Central memory CD8-positive, alpha-beta T cell (primary cell): ENCODE measurements around the gene B4GALNT3.

Experiments used
- ATAC-seq: fragments of 150-1000 bp; cut with Tn5 transposase; replicated peaks from 2 replicates; pipeline ENCODE4 v1.10.0; 2022; ENCODE audit warnings: mild to moderate bottlenecking, moderate FRiP score, moderate number of reproducible peaks; ENCODE audit not compliant: poor library complexity, severe bottlenecking; ENCODE audit errors: extremely low read depth
- DNase-seq, 2 donors: peaks; one replicate each; pipeline ENCODE4 v3.0.0; 2021; ENCODE audit warnings: low spot score in 2 of 2
- H3K27ac Mint-ChIP-seq: one replicate; pipeline ENCODE4 v1.8.0; 2022; ENCODE audit warnings: low read depth, mild to moderate bottlenecking, moderate library complexity, mixed read lengths
- H3K27me3 Mint-ChIP-seq: one replicate; pipeline ENCODE4 v1.8.0; 2022; ENCODE audit warnings: mixed read lengths
- H3K36me3 Mint-ChIP-seq: one replicate; pipeline ENCODE4 v1.8.0; 2022; ENCODE audit warnings: mild to moderate bottlenecking, moderate library complexity, mixed read lengths; ENCODE audit not compliant: insufficient read depth
- H3K4me1 Mint-ChIP-seq: one replicate; pipeline ENCODE4 v1.8.0; 2022; ENCODE audit warnings: mixed read lengths
- H3K4me3 Mint-ChIP-seq: one replicate; pipeline ENCODE4 v1.8.0; 2022; ENCODE audit warnings: mild to moderate bottlenecking, moderate library complexity, mixed read lengths
- H3K9me3 Mint-ChIP-seq: one replicate; pipeline ENCODE4 v1.8.0; 2022; ENCODE audit warnings: mixed read lengths

B4GALNT3 gene

GRCh38 chr12:561391-561705 lies 101.6 kb downstream of the B4GALNT3 start:
- no peaks in the 10 kb centered on the region for H3K9me3 Mint-ChIP-seq
- H3K4me1 Mint-ChIP-seq, result peaks cover 63% of the 10 kb centered on the region
- no peak overlapping the region for H3K4me3 Mint-ChIP-seq
- peak overlapping the region; percentile 93 for H3K27ac Mint-ChIP-seq
- no peaks in the 10 kb centered on the region for H3K27me3 Mint-ChIP-seq
- H3K36me3 Mint-ChIP-seq, result peaks cover 28% of the 10 kb centered on the region
- no peak for DNase-seq
- no peak for ATAC-seq

- H3K27me3 Mint-ChIP-seq, result no peaks in the 10 kb centered on the region
- DNase-seq (no peak), ATAC-seq (no peak)
- peaks cover 67% of the 10 kb centered on the region for H3K4me1 Mint-ChIP-seq
- H3K4me3 Mint-ChIP-seq, result peak overlapping the region; percentile 77
- no peaks in the 10 kb centered on the region for H3K9me3 Mint-ChIP-seq
- peak overlapping the region; percentile 93 for H3K27ac Mint-ChIP-seq
- H3K36me3 Mint-ChIP-seq, result peaks cover 27% of the 10 kb centered on the region
These were observed 102.3 kb downstream of the B4GALNT3 start for GRCh38 chr12:561908-562593.

GRCh38 chr12:562634-563033 lies 102.9 kb downstream of the B4GALNT3 start:
- Mint-ChIP-seq H3K27ac (peak overlapping the region; percentile 93), H3K4me3 (peak overlapping the region; percentile 77), H3K36me3 (peaks cover 23% of the 10 kb centered on the region), H3K27me3 (no peaks in the 10 kb centered on the region), H3K9me3 (no peaks in the 10 kb centered on the region), H3K4me1 (peaks cover 66% of the 10 kb centered on the region)
- ATAC-seq, result peak; percentile 31
- no peak for DNase-seq

- peaks cover 23% of the 10 kb centered on the region for H3K36me3 Mint-ChIP-seq
- H3K9me3 Mint-ChIP-seq, result no peaks in the 10 kb centered on the region
- peaks cover 70% of the 10 kb centered on the region for H3K4me1 Mint-ChIP-seq
- peak; percentile 95 for ATAC-seq
- peak; percentile 33 to 69 for DNase-seq
- H3K4me3 Mint-ChIP-seq, result peak overlapping the region; percentile 77
- peak overlapping the region; percentile 93 for H3K27ac Mint-ChIP-seq
- H3K27me3 Mint-ChIP-seq, result no peaks in the 10 kb centered on the region
These were observed 103.6 kb downstream of the B4GALNT3 start for GRCh38 chr12:563250-563781.

GRCh38 chr12:563787-564298 lies 104.1 kb downstream of the B4GALNT3 start:
- DNase-seq (no peak), ATAC-seq (peak; percentile 25)
- Mint-ChIP-seq H3K4me3 (peak overlapping the region; percentile 77), H3K9me3 (no peaks in the 10 kb centered on the region), H3K27me3 (no peaks in the 10 kb centered on the region), H3K36me3 (peaks cover 20% of the 10 kb centered on the region), H3K4me1 (peaks cover 73% of the 10 kb centered on the region), H3K27ac (peak overlapping the region; percentile 93)

GRCh38 chr12:565161-565560 lies 105.4 kb downstream of the B4GALNT3 start:
- DNase-seq (no peak), ATAC-seq (no peak)
- Mint-ChIP-seq H3K27ac (peak overlapping the region; percentile 93), H3K4me1 (peaks cover 73% of the 10 kb centered on the region), H3K36me3 (peaks cover 15% of the 10 kb centered on the region), H3K9me3 (no peaks in the 10 kb centered on the region), H3K4me3 (peak overlapping the region; percentile 77), H3K27me3 (no peaks in the 10 kb centered on the region)

- Mint-ChIP-seq H3K4me1 (peaks cover 69% of the 10 kb centered on the region), H3K4me3 (peak overlapping the region; percentile 77), H3K27ac (peak overlapping the region; percentile 93), H3K9me3 (no peaks in the 10 kb centered on the region), H3K36me3 (peaks cover 13% of the 10 kb centered on the region), H3K27me3 (no peaks in the 10 kb centered on the region)
- ATAC-seq (no peak), DNase-seq (no peak)
These were observed 105.9 kb downstream of the B4GALNT3 start for GRCh38 chr12:565589-566105.

GRCh38 chr12:568486-568885 lies 108.7 kb downstream of the B4GALNT3 start:
- ATAC-seq, result no peak
- H3K27me3 Mint-ChIP-seq, result no peaks in the 10 kb centered on the region

GRCh38 chr12:569091-569676 lies 109.4 kb downstream of the B4GALNT3 start:
- Mint-ChIP-seq H3K4me3 (peak overlapping the region; percentile 78), H3K4me1 (peaks cover 45% of the 10 kb centered on the region), H3K27ac (peak overlapping the region; percentile 64), H3K36me3 (peaks cover 3% of the 10 kb centered on the region), H3K27me3 (no peaks in the 10 kb centered on the region), H3K9me3 (no peaks in the 10 kb centered on the region)
- ATAC-seq (no peak), DNase-seq (no peak)

More at GRCh38 chr12:568486-568885, 108.7 kb downstream of the B4GALNT3 start:
- Mint-ChIP-seq H3K9me3 (no peaks in the 10 kb centered on the region), H3K4me3 (peak overlapping the region; percentile 8), H3K4me1 (peaks cover 52% of the 10 kb centered on the region), H3K27ac (no peak overlapping the region), H3K36me3 (peaks cover 7% of the 10 kb centered on the region)
- no peak for DNase-seq

GRCh38 chr12:569803-570434 lies 110.2 kb downstream of the B4GALNT3 start:
- peak overlapping the region; percentile 64 for H3K27ac Mint-ChIP-seq
- peaks cover 37% of the 10 kb centered on the region for H3K4me1 Mint-ChIP-seq
- peaks cover 2% of the 10 kb centered on the region for H3K36me3 Mint-ChIP-seq
- ATAC-seq (peak; percentile 97), DNase-seq (peak; percentile 73 to 84)
- no peaks in the 10 kb centered on the region for H3K9me3 Mint-ChIP-seq
- H3K27me3 Mint-ChIP-seq, result no peaks in the 10 kb centered on the region
- peak overlapping the region; percentile 78 for H3K4me3 Mint-ChIP-seq

GRCh38 chr12:570435-570920 lies 110.7 kb downstream of the B4GALNT3 start:
- DNase-seq, result no peak
- H3K9me3 Mint-ChIP-seq, result no peaks in the 10 kb centered on the region
- H3K36me3 Mint-ChIP-seq, result peaks cover 2% of the 10 kb centered on the region
- H3K27ac Mint-ChIP-seq, result no peak overlapping the region
- peak overlapping the region; percentile 31 for H3K4me3 Mint-ChIP-seq
- ATAC-seq, result no peak
- H3K27me3 Mint-ChIP-seq, result no peaks in the 10 kb centered on the region
- peaks cover 32% of the 10 kb centered on the region for H3K4me1 Mint-ChIP-seq

- ATAC-seq (no peak), DNase-seq (no peak)
- Mint-ChIP-seq H3K9me3 (no peaks in the 10 kb centered on the region), H3K4me1 (peaks cover 28% of the 10 kb centered on the region), H3K4me3 (peak overlapping the region; percentile 31), H3K36me3 (peaks cover 2% of the 10 kb centered on the region), H3K27me3 (no peaks in the 10 kb centered on the region), H3K27ac (peak overlapping the region; percentile 64)
These were observed 111.4 kb downstream of the B4GALNT3 start for GRCh38 chr12:570921-571794.
